HG03095 (cell line): Measurements from ENCODE around the gene TREH.

ENCODE experiments used
- ATAC-seq: cut with Tn5 transposase; IDR thresholded peaks from one replicate; pipeline ENCODE4 v1.9.1; 2021; ENCODE audit warnings: moderate library complexity; ENCODE audit not compliant: unreplicated experiment

The TREH gene

GRCh38 chr11:118629761-118630661, 49.4 kb downstream of the TREH start:
- ATAC-seq, result no peak

GRCh38 chr11:118628861-118629549, 50.4 kb downstream of the TREH start:
- ATAC-seq, result no peak

- no peak for ATAC-seq
Observed at GRCh38 chr11:118628432-118628831, 51.0 kb downstream of the TREH start.

- no peak for ATAC-seq
Observed at GRCh38 chr11:118628031-118628430, 51.4 kb downstream of the TREH start.

- ATAC-seq, result no peak
Observed at GRCh38 chr11:118627566-118627965, 51.9 kb downstream of the TREH start.

- ATAC-seq, result no peak
Observed at GRCh38 chr11:118625976-118626375, 53.5 kb downstream of the TREH start.

GRCh38 chr11:118625036-118625690, 54.3 kb downstream of the TREH start:
- no peak for ATAC-seq

GRCh38 chr11:118623269-118623655, 56.2 kb downstream of the TREH start:
- no peak for ATAC-seq

GRCh38 chr11:118622376-118623268, 56.8 kb downstream of the TREH start:
- ATAC-seq, result no peak

- ATAC-seq, result no peak
Observed at GRCh38 chr11:118621784-118622375, 57.6 kb downstream of the TREH start.

- ATAC-seq, result no peak
Observed at GRCh38 chr11:118621071-118621783, 58.2 kb downstream of the TREH start.

GRCh38 chr11:118620529-118621070, 58.9 kb downstream of the TREH start:
- no peak for ATAC-seq

GRCh38 chr11:118619444-118620197, 59.8 kb downstream of the TREH start:
- ATAC-seq, result no peak

GRCh38 chr11:118618991-118619375, 60.5 kb downstream of the TREH start:
- no peak for ATAC-seq

- no peak for ATAC-seq
Observed at GRCh38 chr11:118618115-118618990, 61.1 kb downstream of the TREH start.

GRCh38 chr11:118615976-118616371, 63.5 kb downstream of the TREH start:
- no peak for ATAC-seq

- no peak for ATAC-seq
Observed at GRCh38 chr11:118615282-118615975, 64.0 kb downstream of the TREH start.
